ENCODE data around the gene POLH. TPM values are rescaled to one million over a fixed set of nuclear protein-coding genes. Genes with fewer than 3 reads are reported as not detected.

The POLH gene
- polyA plus RNA-seq, 1 of the 3 experiments (the other 2 are of a cell fraction) = 11.5 TPM

- no peak for TF ChIP-seq REST (IDR thresholded peaks at IDR 0.05; ENCODE audit: low read depth, low read length)
- no peak for TF ChIP-seq TCF12 (IDR thresholded peaks at IDR 0.05)
- TF ChIP-seq TEAD4 (IDR thresholded peaks at IDR 0.05; ENCODE audit: borderline replicate concordance, insufficient read depth) = no peak
- TF ChIP-seq USF1 (IDR thresholded peaks at IDR 0.05; ENCODE audit: borderline replicate concordance, low read depth) = no peak
- TF ChIP-seq NFIC (IDR thresholded peaks at IDR 0.05; ENCODE audit: borderline replicate concordance) = no peak
- TF ChIP-seq FOSL2 (IDR thresholded peaks at IDR 0.05; ENCODE audit: borderline replicate concordance, low read depth) = no peak
- TF ChIP-seq CHD2 (IDR thresholded peaks at IDR 0.05; ENCODE audit: low read length, partially characterized antibody) = peak; percentile 96
- TF ChIP-seq GABPA (IDR thresholded peaks at IDR 0.05; ENCODE audit: low read depth) = peak; percentile 59; the same call in 1 of the 2 replicates
- TF ChIP-seq USF2 (IDR thresholded peaks at IDR 0.05; ENCODE audit: borderline replicate concordance, low read depth, low read length) = no peak
- TF ChIP-seq POLR2AphosphoS5 (IDR thresholded peaks at IDR 0.05; ENCODE audit: low read depth, low read length) = no peak
- no peak for TF ChIP-seq MXI1 (IDR thresholded peaks at IDR 0.05; ENCODE audit: low read depth, low read length)
- no peak for TF ChIP-seq EZH2phosphoT487 (IDR thresholded peaks at IDR 0.05; ENCODE audit: borderline replicate concordance, low read depth)
- TF ChIP-seq ELF1 (IDR thresholded peaks at IDR 0.05) = peak; percentile 65
- peak; percentile 39; the same call in 1 of the 2 replicates for TF ChIP-seq NRF1 (IDR thresholded peaks at IDR 0.05; ENCODE audit: low read depth, low read length)
- TF ChIP-seq MAX (IDR thresholded peaks at IDR 0.05; ENCODE audit: low read depth) = no peak
- no peak for TF ChIP-seq YY1 (IDR thresholded peaks at IDR 0.05; ENCODE audit: low read depth)
- TF ChIP-seq FOXM1 (IDR thresholded peaks at IDR 0.05; ENCODE audit: low read depth) = no peak
- no peak for TF ChIP-seq PBX3 (IDR thresholded peaks at IDR 0.05)
- TF ChIP-seq RAD21 (IDR thresholded peaks at IDR 0.05; ENCODE audit: low read length) = no peak
- TF ChIP-seq IRF3 (IDR thresholded peaks at IDR 0.05; ENCODE audit: low read depth, low read length) = no peak
- no peak for TF ChIP-seq RCOR1 (IDR thresholded peaks at IDR 0.05; ENCODE audit: low read length)
- TF ChIP-seq CTCF (IDR thresholded peaks at IDR 0.05) = no peak
- no peak for TF ChIP-seq SMC3 (IDR thresholded peaks at IDR 0.05; ENCODE audit: low read depth, low read length)
- TF ChIP-seq SIN3A (IDR thresholded peaks at IDR 0.05; ENCODE audit: borderline replicate concordance, low read depth, low read length) = no peak; the same call in 1 of the 2 replicates
Measured at GRCh38 chr6:43629104-43629504, 53.1 kb downstream of the POLH start, which contains the start of gene GTPBP2 (continued).

Measured in SK-N-SH (cell line).